Lung (tissue), 12 donors: ENCODE measurements around the gene NGFR. TPM values are rescaled to one million over a fixed set of nuclear protein-coding genes. Genes with fewer than 3 reads are reported as not detected.
A peak's percentile ranks its signal among the peaks of the same experiment; 100 is the strongest.

Experiments used
- ATAC-seq: fragments of 200-7000 bp; cut with Tn5 transposase; one replicate; pipeline ENCODE4 v1.9.1; 2020; ENCODE audit warnings: moderate number of reproducible peaks; ENCODE audit not compliant: insufficient read depth, low FRiP score
- DNase-seq, 3 donors: peaks; one replicate each; pipeline ENCODE4 v3.0.0-alpha.2; 2013 to 2017
- H3K27ac ChIP-seq, 2 donors: one replicate each; pipeline ENCODE4 v1.5.1; 2013; ENCODE audit warnings: mild to moderate bottlenecking in 2 of 2, moderate library complexity in 2 of 2, control low read depth in 1 of 2, inconsistent platforms in 1 of 2, low read depth in 1 of 2, low read length in 1 of 2
- H3K27me3 ChIP-seq, 3 donors: one replicate each; pipeline ENCODE4 v1.5.1; 2013; ENCODE audit warnings: low read length in 2 of 3; ENCODE audit not compliant: control insufficient read depth in 3 of 3, insufficient read depth in 3 of 3
- H3K36me3 ChIP-seq, 4 donors: one replicate each; pipeline ENCODE4 v1.5.1; 2013; ENCODE audit warnings: low read length in 4 of 4, mild to moderate bottlenecking in 1 of 4, moderate library complexity in 1 of 4; ENCODE audit not compliant: control insufficient read depth in 4 of 4, insufficient read depth in 4 of 4
- H3K4me1 ChIP-seq, 5 donors: one replicate each; pipeline ENCODE4 v1.5.1; 2013; ENCODE audit warnings: low read length in 5 of 5, mild to moderate bottlenecking in 2 of 5, moderate library complexity in 1 of 5; ENCODE audit not compliant: control insufficient read depth in 5 of 5, insufficient read depth in 5 of 5
- H3K4me3 ChIP-seq: one replicate; pipeline ENCODE4 v1.5.1; 2013; ENCODE audit warnings: mild to moderate bottlenecking, control low read depth, moderate library complexity
- H3K9ac ChIP-seq, 2 donors: one replicate each; pipeline ENCODE4 v1.5.1; 2013; ENCODE audit warnings: low read length in 2 of 2, control low read depth in 1 of 2; ENCODE audit not compliant: insufficient read depth in 1 of 2
- H3K9me3 ChIP-seq, 4 donors: one replicate each; pipeline ENCODE4 v1.5.1; 2013; ENCODE audit warnings: low read length in 3 of 4, mild to moderate bottlenecking in 1 of 4, moderate library complexity in 1 of 4; ENCODE audit not compliant: control insufficient read depth in 4 of 4, insufficient read depth in 3 of 4
- WGBS, 2 donors: extraction: QIAGEN DNeasy Blood & Tissue Kit; methylation state at CpG; one replicate each; pipeline ENCODE4 v1.1.7; 2013; 5-methylcytosine and 5-hydroxymethylcytosine counted together
- polyA plus RNA-seq, 2 donors: library from polyadenylated mRNA; stranded (reverse); fragments of 200-250 nt; gene quantifications; one replicate each; pipeline ENCODE4 v1.2.1, GENCODE V29; 2013
- total RNA-seq, 2 donors: library from RNA; depleted of rRNA in 1 of 2; stranded (reverse); fragments of >200 nt in 1 of 2; gene quantifications; one replicate each; pipeline ENCODE4 v1.2.1, GENCODE V29; 2014 to 2021
- TF ChIP-seq, protein P1 (sequence below): IDR thresholded peaks from 2 replicates; pipeline ENCODE4 v1.5.1; 2012; ENCODE audit warnings: mild to moderate bottlenecking; ENCODE audit errors: control extremely low read depth, extremely low read depth
- donor health status: control.
- donor health status: control.
- donor health status: Bipolar disorder and iron deficiency.
- donor health status: healthy.
- donor health status: DM: yes; HTN: yes; CAD: no.

The NGFR gene
- total and polyA plus RNA-seq, 4 donors, result 1.3 to 4.9 (median 3.2) TPM

DNA sequence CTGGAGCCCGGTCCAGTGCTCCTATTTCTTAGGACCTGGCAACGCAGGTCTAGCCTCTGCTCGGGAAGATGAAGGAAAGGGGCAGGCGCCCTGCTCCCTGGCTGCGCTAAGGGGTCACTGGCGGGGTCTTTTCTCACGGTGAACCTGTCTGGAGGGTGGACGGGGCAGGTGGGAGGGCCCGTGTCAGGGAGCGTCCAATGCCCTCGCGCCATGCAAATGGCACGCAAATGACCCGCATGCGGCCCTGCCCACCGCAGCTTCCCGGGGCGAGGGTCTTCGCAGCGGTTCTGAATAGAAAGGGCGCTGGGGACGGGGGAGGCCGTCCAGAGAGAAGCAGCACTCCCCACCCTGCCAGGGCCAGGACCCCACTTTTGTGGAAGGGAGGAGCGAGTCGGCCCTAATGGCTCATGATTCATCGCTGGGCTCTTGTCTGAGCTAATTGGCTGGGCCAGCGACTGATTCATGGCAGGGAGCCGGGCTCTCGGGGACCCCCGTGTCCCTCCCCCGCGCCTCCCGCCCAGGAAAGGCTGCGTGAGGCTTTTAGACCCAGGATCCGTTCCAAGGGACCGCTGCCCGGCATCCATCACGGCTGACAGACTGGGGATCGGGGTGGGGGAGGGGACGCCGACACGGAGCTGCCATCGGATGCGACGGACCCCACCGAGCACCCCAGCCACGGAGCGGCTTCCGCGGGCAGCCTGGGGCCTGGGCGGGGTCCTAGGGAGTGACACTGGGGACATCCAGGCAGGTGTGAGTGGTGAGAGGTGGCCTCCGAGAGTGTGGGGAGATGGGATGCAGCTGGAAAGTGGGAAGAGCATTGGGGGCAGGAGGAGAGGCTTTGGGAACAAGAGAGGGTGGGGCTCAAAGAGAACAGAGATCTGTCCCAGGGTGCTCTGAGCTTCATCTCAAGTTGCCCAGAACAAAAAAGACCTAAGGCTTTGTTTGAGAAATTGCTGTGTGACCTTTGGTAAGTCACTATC lies 25.0 kb upstream of the NGFR start:
- Histone ChIP-seq H3K4me3 (no peak overlapping the region), H3K9me3 (peaks cover 0 to 4% (median 0%) of the 10 kb centered on the region in 4 donors), H3K36me3 (peaks cover 0 to 2% (median 0%) of the 10 kb centered on the region in 4 donors), H3K27me3 (peaks cover 0 to 30% (median 5%) of the 10 kb centered on the region in 3 donors), H3K27ac (no peak overlapping the region), H3K9ac (no peak overlapping the region), H3K4me1 (peaks cover 0 to 67% (median 11%) of the 10 kb centered on the region in 5 donors)
- peak; percentile 7 for ATAC-seq
- DNase-seq, result peak; percentile 75 to 84 (median 79)
- WGBS, 2 donors, result 7 to 8% methylated on average over 45 to 52 of the region's 52 CpGs
- TF ChIP-seq, protein P1, sequence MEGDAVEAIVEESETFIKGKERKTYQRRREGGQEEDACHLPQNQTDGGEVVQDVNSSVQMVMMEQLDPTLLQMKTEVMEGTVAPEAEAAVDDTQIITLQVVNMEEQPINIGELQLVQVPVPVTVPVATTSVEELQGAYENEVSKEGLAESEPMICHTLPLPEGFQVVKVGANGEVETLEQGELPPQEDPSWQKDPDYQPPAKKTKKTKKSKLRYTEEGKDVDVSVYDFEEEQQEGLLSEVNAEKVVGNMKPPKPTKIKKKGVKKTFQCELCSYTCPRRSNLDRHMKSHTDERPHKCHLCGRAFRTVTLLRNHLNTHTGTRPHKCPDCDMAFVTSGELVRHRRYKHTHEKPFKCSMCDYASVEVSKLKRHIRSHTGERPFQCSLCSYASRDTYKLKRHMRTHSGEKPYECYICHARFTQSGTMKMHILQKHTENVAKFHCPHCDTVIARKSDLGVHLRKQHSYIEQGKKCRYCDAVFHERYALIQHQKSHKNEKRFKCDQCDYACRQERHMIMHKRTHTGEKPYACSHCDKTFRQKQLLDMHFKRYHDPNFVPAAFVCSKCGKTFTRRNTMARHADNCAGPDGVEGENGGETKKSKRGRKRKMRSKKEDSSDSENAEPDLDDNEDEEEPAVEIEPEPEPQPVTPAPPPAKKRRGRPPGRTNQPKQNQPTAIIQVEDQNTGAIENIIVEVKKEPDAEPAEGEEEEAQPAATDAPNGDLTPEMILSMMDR, result no peak

DNA sequence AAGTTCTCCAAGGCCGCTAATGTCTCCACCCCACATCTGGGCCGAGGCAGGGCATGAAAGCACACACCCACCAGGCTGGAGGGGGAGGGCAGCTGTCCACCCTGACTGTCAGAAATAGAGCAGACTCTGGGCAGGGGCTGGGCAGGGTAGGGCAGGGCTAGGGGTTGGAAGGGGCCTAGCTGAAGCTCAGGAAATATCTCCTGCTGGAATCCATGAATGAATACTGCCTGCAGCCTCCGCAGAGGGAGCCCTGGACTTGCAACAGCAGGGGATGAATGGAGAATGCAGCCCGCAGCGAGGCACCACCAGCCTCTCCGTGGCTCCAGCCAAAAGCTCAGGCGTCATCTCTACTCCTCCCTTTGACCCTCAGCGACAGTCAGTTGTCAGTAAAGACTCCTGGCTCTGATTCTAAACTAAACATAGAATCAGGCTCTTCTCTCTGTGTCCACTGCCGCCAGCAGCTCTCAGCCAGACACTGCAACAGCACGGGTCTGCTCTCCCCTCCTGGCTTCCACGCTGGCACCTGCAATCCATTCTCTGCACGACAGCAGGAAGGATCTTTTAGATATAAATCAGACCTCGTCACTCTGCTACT lies 23.9 kb upstream of the NGFR start:
- Histone ChIP-seq H3K9ac (no peak overlapping the region), H3K36me3 (peaks cover 0 to 2% (median 0%) of the 10 kb centered on the region in 4 donors), H3K4me3 (no peak overlapping the region), H3K27me3 (peaks cover 0 to 27% (median 5%) of the 10 kb centered on the region in 3 donors), H3K9me3 (peaks cover 0 to 4% (median 0%) of the 10 kb centered on the region in 4 donors), H3K4me1 (peaks cover 0 to 58% (median 11%) of the 10 kb centered on the region in 5 donors), H3K27ac (no peak overlapping the region)
- DNase-seq (peak; percentile 60 to 70 (median 62)), ATAC-seq (no peak)
- 14 to 28% methylated on average over 13 of the region's 13 CpGs for WGBS, 2 donors
- TF ChIP-seq, protein P1, result no peak

DNA sequence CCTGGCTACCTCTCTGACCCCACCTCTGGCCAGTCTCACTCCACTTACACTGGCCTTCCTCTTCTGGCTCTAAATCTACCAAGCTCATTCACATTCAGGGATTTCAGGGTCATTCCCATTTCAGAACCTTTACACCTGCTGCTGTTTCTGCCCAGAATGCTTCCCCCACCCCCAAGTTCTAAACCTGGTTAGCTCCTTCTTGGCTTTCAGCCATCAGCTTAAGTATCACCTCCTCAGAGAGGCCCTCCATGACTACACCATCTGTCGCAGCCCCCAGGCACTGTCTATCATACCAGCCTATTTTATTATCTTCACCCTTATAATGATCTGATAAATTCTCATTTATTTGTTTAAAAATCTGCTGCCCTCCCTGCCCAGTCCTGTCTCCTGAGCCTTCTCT lies 23.3 kb upstream of the NGFR start:
- Histone ChIP-seq H3K27me3 (peaks cover 0 to 27% (median 5%) of the 10 kb centered on the region in 3 donors), H3K9ac (no peak overlapping the region), H3K36me3 (peaks cover 0 to 2% (median 0%) of the 10 kb centered on the region in 4 donors), H3K27ac (no peak overlapping the region), H3K4me1 (peaks cover 0 to 52% (median 11%) of the 10 kb centered on the region in 5 donors), H3K9me3 (peaks cover 0 to 4% (median 0%) of the 10 kb centered on the region in 4 donors), H3K4me3 (no peak overlapping the region)
- ATAC-seq (no peak), DNase-seq (no peak)
- TF ChIP-seq, protein P1, result no peak
- WGBS, 2 donors, result 81 to 100% methylated on average over 1 of the region's 1 CpG
